ENCODE measurements around the gene NFATC2. TPM values are rescaled to one million over a fixed set of nuclear protein-coding genes. Genes with fewer than 3 reads are reported as not detected.

Gene NFATC2
- total and polyA plus RNA-seq, 2 donors = 2.1 to 8.8 TPM

DNA sequence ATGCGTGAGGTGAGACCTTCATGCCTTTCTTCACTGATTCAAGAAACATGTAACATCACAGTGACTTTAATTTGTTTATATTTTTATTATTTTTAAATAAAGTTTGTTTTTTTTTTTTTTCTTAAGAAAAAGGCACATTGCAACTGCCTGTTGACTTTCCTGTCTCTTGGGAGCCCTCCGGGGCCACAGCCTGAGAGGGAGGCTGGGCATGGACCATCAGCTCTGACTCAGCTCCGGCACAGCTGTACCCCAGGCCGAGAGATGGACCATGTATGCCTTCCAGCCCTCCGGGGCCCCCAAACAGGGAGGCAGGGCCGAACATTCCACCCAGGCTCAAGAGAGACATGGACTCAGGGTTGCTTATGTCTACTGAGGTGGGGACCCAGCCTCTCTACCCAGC lies 99.9 kb downstream of the NFATC2 start:
- Histone ChIP-seq H3K27ac (ENCODE audit: low read depth) (no peak overlapping the region), H3K4me3 (ENCODE audit: low read depth, low read length) (no peak overlapping the region), H3K4me1 (ENCODE audit: insufficient read depth) (no peaks in the 10 kb centered on the region), H3K36me3 (ENCODE audit: insufficient read depth) (no peaks in the 10 kb centered on the region)
- 96% methylated on average over 6 of the region's 6 CpGs for WGBS
- DNase-seq (ENCODE audit: extremely low spot score) = no peak

- no peaks in the 10 kb centered on the region for H3K36me3 ChIP-seq (ENCODE audit: insufficient read depth)
- no peak overlapping the region for H3K4me3 ChIP-seq (ENCODE audit: low read depth, low read length)
- WGBS = 76% methylated on average over 7 of the region's 7 CpGs
- H3K4me1 ChIP-seq (ENCODE audit: insufficient read depth) = no peaks in the 10 kb centered on the region
- no peak overlapping the region for H3K27ac ChIP-seq (ENCODE audit: low read depth)
- no peak for DNase-seq (ENCODE audit: extremely low spot score)
Observed at GRCh38 chr20:51440589-51440988, 101.9 kb downstream of the NFATC2 start.

DNA sequence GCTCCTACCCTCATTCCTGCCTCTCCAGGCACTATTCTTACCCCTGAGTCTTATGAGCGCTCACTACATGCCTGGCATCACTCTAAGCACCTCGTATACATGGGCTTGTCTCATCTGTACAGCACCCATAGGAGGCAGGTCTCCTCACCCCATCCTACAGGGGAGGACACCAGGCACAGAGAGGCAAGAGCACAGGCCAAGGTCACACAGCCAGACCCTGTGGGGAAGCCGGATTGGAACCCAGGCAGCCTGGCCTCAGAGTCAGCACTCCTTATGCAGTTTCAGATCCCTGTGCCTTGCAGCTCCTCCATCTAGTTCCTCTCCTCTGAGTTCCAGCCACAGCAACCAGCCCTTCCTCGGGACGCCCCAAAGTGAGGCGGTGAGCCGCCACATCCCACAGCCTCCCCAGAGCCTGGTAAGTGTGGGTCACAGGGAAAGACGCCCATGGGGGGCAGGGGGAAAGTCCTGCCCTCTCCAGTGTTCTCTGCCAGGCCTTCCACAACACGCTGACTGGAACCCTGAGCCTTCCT lies 103.3 kb downstream of the NFATC2 start:
- H3K4me3 ChIP-seq (ENCODE audit: low read depth, low read length) = no peak overlapping the region
- H3K27ac ChIP-seq (ENCODE audit: low read depth) = no peak overlapping the region
- no peaks in the 10 kb centered on the region for H3K36me3 ChIP-seq (ENCODE audit: insufficient read depth)
- DNase-seq (ENCODE audit: extremely low spot score) = no peak
- WGBS = 96% methylated on average over 9 of the region's 9 CpGs
- no peaks in the 10 kb centered on the region for H3K4me1 ChIP-seq (ENCODE audit: insufficient read depth)

- Histone ChIP-seq H3K4me3 (ENCODE audit: low read depth, low read length) (no peak overlapping the region), H3K27ac (ENCODE audit: low read depth) (no peak overlapping the region), H3K4me1 (ENCODE audit: insufficient read depth) (no peaks in the 10 kb centered on the region), H3K36me3 (ENCODE audit: insufficient read depth) (no peaks in the 10 kb centered on the region)
- DNase-seq (ENCODE audit: extremely low spot score) = no peak
- WGBS = over 99% methylated on average over 2 of the region's 2 CpGs
Observed at GRCh38 chr20:51438136-51438535, 104.4 kb downstream of the NFATC2 start.

DNA sequence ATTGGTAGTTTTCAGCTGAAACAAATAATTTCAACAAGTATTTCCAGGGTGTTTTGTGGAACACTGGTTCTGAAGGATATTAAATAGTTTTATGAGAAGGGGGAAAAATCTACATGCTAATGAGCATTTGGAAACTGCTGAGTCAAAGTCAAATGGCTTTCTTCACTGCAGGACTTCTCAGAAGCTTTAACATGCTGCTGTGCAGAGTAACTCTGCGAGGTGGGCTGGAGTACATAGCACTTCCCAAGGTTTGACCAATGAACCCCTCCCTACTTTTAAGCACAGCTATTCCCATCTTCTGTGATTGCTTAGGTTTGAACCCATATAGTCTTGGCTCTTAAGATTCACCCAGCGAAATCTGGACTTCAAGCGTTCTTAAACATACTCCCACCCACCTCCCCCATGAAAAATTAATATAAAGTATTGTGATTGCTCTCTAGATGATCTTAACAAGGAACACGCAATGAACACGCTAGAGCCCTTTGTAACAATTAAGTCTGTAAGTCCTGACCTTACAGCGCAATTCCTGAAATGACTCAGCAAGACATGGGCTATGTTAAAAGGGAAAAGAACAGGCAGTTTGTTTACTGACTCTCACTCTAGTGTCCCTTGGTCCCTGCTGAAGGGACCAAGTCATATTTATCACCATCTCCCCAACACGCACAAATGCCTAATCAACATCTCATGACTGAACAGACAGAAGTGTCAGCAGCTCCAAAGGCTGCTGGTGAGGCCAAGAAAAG lies 105.2 kb downstream of the NFATC2 start:
- H3K27ac ChIP-seq (ENCODE audit: low read depth) = no peak overlapping the region
- H3K4me1 ChIP-seq (ENCODE audit: insufficient read depth) = no peaks in the 10 kb centered on the region
- WGBS = 95% methylated on average over 7 of the region's 7 CpGs
- no peak overlapping the region for H3K4me3 ChIP-seq (ENCODE audit: low read depth, low read length)
- DNase-seq (ENCODE audit: extremely low spot score) = no peak
- no peaks in the 10 kb centered on the region for H3K36me3 ChIP-seq (ENCODE audit: insufficient read depth)

- WGBS = 93% methylated on average over 6 of the region's 6 CpGs
- no peak for DNase-seq (ENCODE audit: extremely low spot score)
- no peak overlapping the region for H3K27ac ChIP-seq (ENCODE audit: low read depth)
- no peaks in the 10 kb centered on the region for H3K36me3 ChIP-seq (ENCODE audit: insufficient read depth)
- H3K4me1 ChIP-seq (ENCODE audit: insufficient read depth) = no peaks in the 10 kb centered on the region
- no peak overlapping the region for H3K4me3 ChIP-seq (ENCODE audit: low read depth, low read length)
Observed at GRCh38 chr20:51434580-51435247, 107.8 kb downstream of the NFATC2 start.

DNA sequence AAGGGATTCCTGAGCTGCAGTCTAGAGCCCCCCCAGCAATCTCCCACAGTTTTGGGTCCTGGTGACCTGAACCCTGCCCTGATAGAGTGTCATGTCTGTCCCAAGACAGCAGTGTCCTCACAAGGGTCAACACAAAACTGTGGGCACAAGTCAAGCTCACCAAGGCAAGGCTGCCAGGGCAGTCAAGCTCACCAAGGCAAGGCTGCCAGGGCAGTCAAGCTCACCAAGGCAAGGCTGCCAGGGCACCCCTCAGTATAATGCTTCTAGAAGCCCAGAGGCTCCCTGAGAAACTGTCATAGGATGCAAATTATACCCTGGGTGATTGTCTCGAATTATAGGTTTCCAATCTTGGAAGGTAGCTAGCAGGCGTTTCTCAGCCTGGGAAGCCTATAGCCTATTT lies 108.5 kb downstream of the NFATC2 start:
- Histone ChIP-seq H3K36me3 (ENCODE audit: insufficient read depth) (no peaks in the 10 kb centered on the region), H3K4me1 (ENCODE audit: insufficient read depth) (no peaks in the 10 kb centered on the region), H3K27ac (ENCODE audit: low read depth) (no peak overlapping the region), H3K4me3 (ENCODE audit: low read depth, low read length) (no peak overlapping the region)
- 93% methylated on average over 2 of the region's 2 CpGs for WGBS
- no peak for DNase-seq (ENCODE audit: extremely low spot score)

DNA sequence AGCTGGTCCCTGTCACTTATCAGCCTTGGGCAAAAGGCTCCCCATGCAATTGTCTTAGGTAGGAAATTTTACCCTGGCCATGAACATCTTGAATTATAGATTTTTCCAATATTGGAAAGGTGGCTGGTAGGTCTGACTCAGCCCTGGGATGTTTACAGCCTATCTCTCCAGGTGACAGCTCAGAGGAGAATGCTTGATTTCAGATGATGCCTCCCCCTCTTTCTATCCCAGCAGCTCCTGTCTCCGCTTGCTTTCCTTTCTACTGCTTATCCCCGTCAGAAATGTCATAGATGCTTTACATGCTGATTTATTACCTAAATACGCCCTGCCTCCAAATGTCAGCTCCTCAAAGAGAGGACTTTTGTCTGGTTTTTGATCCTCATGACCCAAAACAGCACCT lies 109.6 kb downstream of the NFATC2 start:
- Histone ChIP-seq H3K36me3 (ENCODE audit: insufficient read depth) (no peaks in the 10 kb centered on the region), H3K4me3 (ENCODE audit: low read depth, low read length) (no peak overlapping the region), H3K4me1 (ENCODE audit: insufficient read depth) (no peaks in the 10 kb centered on the region), H3K27ac (ENCODE audit: low read depth) (no peak overlapping the region)
- DNase-seq (ENCODE audit: extremely low spot score) = no peak
- WGBS = 92% methylated on average over 3 of the region's 3 CpGs

- H3K4me3 ChIP-seq (ENCODE audit: low read depth, low read length) = no peak overlapping the region
- no peak overlapping the region for H3K27ac ChIP-seq (ENCODE audit: low read depth)
- no peaks in the 10 kb centered on the region for H3K36me3 ChIP-seq (ENCODE audit: insufficient read depth)
- H3K4me1 ChIP-seq (ENCODE audit: insufficient read depth) = no peaks in the 10 kb centered on the region
- 94% methylated on average over 27 of the region's 27 CpGs for WGBS
- DNase-seq (ENCODE audit: extremely low spot score) = no peak
Observed at GRCh38 chr20:51432251-51432784, 110.2 kb downstream of the NFATC2 start.

DNA sequence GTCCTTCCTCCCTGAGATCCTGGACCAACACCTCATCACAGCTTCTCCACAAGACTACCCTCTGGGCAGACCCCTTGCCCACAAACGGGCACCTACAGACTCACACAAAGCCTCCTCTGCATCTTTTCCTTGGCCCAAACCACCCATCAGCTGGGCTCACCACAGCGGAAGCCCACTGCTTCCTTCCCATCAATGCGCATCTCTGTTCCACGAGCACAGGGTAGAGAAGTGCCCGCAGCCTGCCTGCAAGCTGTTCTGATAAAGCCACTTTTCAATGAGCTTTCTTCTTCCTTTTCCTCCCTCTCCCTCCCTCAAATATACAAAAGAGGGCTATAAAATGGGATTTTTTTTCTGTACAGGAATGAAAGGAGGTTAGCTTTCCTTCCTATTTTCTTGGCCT lies 111.2 kb downstream of the NFATC2 start:
- 70% methylated on average over 5 of the region's 5 CpGs for WGBS
- H3K36me3 ChIP-seq (ENCODE audit: insufficient read depth) = no peaks in the 10 kb centered on the region
- no peak for DNase-seq (ENCODE audit: extremely low spot score)
- H3K27ac ChIP-seq (ENCODE audit: low read depth) = no peak overlapping the region
- no peak overlapping the region for H3K4me3 ChIP-seq (ENCODE audit: low read depth, low read length)
- H3K4me1 ChIP-seq (ENCODE audit: insufficient read depth) = no peaks in the 10 kb centered on the region

DNA sequence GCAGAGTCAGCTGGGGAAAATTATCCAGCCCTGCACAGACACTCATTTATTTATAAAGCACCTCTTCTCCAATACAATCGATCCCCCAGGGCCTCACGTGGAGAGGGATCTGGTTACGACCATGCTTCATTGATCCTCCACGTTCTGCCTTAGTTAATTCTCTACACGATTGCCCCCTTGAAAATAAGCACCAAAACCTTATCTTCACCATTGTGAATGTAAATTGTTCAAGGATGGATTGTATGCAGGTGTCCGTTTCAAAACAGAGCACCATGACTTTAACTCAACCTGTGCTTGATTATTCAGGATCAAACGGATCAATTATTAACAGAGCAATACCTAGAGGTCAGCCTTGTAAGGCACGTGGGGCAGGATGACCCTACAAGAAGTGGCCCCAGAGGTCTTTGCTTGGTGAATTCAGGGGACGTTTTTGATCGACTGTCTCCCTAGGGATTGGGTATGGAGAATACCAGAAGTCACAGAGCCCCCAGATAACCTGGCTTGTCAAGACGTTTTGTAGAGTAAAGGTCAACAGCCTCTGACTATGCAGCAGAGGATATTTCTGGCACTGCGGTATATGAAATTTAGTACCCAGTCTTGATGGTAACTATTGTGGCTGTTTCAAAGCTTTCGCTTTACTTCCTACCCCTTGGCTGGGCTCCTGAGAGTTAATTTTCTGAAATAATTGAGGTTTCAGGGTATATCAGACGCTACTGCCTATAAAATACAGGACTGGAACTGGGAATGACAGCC lies 112.1 kb downstream of the NFATC2 start:
- 89% methylated on average over 14 of the region's 14 CpGs for WGBS
- H3K36me3 ChIP-seq (ENCODE audit: insufficient read depth) = no peaks in the 10 kb centered on the region
- DNase-seq (ENCODE audit: extremely low spot score) = no peak
- H3K4me3 ChIP-seq (ENCODE audit: low read depth, low read length) = no peak overlapping the region
- H3K4me1 ChIP-seq (ENCODE audit: insufficient read depth) = no peaks in the 10 kb centered on the region
- H3K27ac ChIP-seq (ENCODE audit: low read depth) = no peak overlapping the region

- Histone ChIP-seq H3K4me3 (ENCODE audit: low read depth, low read length) (no peak overlapping the region), H3K36me3 (ENCODE audit: insufficient read depth) (no peaks in the 10 kb centered on the region), H3K4me1 (ENCODE audit: insufficient read depth) (no peaks in the 10 kb centered on the region), H3K27ac (ENCODE audit: low read depth) (no peak overlapping the region)
- 85% methylated on average over 10 of the region's 10 CpGs for WGBS
- DNase-seq (ENCODE audit: extremely low spot score) = no peak
Observed at GRCh38 chr20:51429696-51430095, 112.8 kb downstream of the NFATC2 start.

DNA sequence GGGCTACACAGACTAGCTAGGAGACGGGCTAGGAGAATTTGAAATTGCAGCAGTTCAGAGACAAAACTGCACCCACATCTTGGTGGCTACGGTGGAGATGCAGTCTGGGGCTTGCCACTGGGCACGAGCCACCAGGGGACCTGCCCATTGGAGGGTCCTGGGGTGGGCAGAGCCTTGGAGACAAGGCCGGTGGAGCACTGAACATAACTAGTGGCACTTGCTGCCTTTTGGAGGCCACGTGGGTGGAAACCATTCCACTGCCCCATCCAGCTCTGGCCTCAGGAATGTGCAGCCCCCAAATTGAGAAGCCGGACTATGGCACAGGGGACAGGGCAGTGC lies 113.4 kb downstream of the NFATC2 start:
- WGBS = 93% methylated on average over 6 of the region's 6 CpGs
- no peak for DNase-seq (ENCODE audit: extremely low spot score)

More for the DNA sequence above, 113.4 kb downstream of the NFATC2 start:
- Histone ChIP-seq H3K4me1 (ENCODE audit: insufficient read depth) (no peaks in the 10 kb centered on the region), H3K27ac (ENCODE audit: low read depth) (no peak overlapping the region), H3K4me3 (ENCODE audit: low read depth, low read length) (no peak overlapping the region), H3K36me3 (ENCODE audit: insufficient read depth) (no peaks in the 10 kb centered on the region)
